Left renal cortex interstitium (tissue), 4 donors: Measurements from ENCODE around the gene ASCL2. TPM values are rescaled to one million over a fixed set of nuclear protein-coding genes. Genes with fewer than 3 reads are reported as not detected.

Experiments used
- DNase-seq, 4 donors: peaks; one replicate each; pipeline ENCODE4 v3.0.0-alpha.2; 2013; ENCODE audit warnings: low read depth in 4 of 4, low spot score in 2 of 4, missing footprints in 1 of 4
- polyA plus RNA-seq, 4 donors: library from polyadenylated mRNA; unstranded; fragments of 120-200 nt; gene quantifications; one replicate each; pipeline ENCODE4 v1.2.1, GENCODE V29; 2013; ENCODE audit not compliant: insufficient read length in 4 of 4

ASCL2 gene
- polyA plus RNA-seq, 4 donors, result 2.1 to 4.5 (median 3.6) TPM

DNA sequence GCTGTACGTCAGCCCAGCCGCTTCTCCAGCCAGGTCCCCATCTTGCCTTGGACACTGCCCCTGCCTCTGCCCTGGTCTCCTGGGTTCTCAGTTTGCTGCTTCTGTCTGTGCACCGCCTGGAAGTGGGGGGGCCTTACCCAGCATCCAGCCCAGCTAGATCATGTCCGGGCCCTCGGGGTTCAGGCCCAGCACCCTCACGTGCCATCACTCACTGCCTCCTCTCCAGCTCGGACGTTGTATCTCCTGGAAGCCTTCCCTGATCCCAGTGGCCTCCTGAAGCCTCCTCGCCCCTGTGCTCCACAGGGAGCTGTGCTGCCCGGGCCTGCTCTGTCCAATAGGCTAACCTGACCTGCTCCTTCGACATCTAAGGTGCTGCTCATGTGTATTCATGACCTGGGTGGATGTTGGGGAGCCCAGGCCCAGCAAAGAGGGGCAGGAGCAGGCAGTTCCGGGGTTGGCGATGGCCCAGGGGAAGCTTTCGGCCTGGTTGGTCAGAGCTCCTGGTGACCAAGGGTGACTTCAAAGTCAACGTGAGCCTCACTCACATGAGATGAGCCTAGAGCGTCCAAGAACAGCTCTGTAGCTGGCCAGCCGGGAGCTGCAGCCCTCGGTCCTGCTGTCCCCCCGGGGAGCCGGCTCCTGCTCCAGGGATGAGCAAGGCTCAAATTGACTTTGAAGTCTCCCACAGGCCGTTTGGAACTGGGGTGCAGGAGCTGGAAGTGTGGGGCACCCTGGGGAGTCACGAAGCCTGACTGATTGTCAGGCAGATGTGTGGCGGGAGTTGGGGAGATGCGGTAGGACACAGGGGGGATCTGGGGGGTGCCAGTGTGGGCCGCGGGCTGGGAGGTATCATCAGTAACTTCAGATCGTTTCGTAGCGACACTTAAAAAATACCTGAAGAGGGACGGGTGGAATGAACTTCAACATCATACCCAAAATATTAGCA is 5.2 kb upstream of the ASCL2 start:
- no peak for DNase-seq

DNA sequence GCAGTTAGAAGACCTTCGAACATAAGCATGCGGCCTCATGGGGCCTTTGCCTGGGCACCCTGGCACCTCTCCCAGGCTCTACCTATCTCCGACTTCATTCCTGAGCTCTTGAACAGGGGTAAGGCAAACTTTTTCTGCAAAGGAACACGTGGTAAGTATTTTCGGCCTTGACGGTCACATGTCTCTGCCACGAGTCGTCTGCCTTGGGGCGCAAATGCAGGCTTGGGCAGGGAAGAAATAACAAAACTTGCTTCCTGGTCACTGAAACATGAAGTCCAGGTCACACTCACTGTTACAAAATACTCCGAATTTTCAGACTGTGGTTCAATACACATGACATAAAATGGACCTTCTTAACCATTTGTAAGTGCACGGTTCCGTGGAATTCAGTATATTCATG is 3.4 kb upstream of the ASCL2 start:
- DNase-seq, result no peak

DNA sequence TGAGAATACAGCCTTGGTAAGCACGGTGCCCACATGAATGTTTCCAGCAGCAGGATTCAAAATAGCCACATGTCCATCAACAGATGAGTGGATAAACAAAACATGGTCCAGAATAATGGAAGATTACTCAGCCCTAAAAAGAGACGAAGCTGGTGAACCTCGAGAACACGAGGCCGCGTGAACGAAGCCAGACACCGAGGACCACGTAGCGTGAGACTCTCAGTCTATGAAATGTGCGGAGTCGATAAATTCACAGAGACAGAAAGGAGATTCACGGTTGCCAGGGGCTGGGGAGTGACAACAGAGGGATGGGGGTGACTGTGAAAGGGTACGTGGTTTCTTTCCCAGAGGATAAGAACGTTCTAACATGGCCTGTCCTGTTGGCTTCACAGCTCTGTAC is 2.9 kb upstream of the ASCL2 start:
- DNase-seq, result no peak

DNA sequence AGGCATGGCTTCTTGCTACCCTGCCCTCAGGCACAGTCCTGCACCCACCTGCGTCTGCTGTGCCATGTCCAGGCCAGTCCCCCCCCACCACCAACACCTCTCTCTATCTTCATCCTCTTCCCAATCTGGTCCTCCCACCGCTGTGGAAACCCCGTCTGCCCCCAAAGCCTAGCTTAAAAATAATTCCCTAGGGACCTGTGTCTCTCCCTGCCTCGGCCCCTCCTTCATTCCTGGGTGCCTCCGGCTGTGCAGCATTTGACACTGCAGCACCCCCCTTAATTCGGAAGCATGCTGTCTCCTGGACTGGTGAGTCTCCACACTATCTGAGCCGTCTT is 2.5 kb upstream of the ASCL2 start:
- no peak for DNase-seq

DNA sequence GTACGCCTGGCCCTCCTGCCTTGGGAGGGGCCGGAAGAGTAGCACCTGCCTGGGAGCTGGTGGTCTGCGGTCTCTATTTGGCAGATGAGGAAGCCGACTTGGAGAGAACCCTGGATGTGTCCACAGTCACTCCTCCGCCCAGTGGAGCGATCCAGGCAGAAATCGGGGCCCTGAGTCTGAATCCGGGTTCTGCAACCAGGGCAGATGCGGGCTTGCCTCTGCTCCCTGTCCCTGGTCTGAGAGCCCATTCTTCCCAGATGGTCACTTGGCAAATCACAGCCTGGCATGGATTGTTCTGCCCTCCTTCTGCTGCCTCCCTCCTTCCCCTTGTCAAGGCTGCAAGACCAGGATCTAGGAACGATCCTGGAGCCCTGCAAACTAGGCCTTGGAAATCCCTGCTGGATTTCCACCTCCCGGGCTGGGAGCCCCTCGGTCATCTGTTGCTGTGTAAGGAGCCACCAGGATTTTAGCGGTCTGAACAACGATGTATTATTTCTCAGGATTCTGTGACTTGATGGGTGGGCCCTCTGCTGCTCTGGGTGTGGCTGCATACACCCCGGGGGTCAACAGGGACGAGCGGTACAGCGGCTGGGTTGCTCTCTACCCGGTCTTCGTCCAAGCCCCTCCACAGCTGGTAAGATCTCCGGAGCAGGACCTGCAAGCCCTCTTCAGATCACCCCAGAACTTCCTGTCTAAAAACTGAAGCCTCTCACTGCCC is 2.0 kb upstream of the ASCL2 start:
- no peak for DNase-seq

DNA sequence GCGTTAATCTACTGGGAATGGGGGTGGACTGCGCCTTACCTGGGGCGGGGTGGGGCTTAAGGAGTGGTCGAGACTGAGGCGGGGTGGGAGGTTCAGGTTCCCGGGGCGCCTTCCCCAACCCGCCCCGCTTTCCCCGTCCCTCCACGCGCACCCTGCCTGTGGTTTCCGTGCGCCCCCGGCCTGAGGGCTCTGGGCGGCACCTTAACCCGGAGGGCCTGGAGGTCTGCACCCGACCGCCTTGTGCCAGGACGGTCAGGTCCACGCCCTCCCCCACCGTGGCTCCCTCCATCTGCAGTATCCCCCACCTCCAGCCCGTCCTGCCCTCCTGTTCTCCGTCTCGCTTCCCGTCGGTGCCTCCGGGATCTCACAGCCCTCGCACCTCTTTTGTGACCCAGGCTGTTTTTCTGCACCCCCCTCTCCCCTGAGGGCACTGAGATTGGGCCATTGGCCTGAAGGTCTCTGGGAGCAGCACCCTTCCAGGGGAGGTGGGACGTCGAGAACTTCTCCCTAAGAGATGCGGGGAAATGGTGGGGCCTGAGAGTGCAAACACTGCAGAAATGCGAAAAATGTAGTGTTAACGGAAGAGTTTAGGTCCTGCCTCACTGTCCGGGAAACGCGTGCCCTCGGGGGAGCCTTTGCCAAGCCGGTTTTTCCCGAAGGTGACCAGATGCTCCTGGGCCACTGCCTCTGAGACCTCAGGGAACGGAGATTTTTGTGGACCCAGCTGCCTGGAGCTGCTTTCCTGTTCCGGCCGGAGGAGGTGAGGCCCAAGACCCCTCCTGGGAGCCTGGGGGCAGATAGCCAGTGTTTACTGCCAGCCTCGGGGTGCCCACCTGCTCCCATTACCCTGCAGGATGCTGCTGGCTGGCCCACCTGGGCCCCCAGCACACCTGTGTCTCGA is 1.2 kb upstream of the ASCL2 start:
- no peak for DNase-seq

DNA sequence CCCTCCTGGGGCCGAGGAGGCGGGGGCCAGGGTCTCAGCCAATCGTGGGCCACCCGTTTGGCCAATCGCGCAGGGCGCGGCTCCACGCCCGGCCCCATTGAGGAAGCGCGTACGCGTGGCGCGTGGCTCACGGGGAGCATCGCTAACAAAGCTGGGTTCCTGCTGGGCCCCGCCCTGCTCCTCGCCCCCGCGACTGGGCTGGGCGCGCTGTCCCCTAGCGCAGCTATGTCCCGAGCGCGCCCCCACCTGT is 614 bp upstream of the ASCL2 start:
- no peak for DNase-seq

DNA sequence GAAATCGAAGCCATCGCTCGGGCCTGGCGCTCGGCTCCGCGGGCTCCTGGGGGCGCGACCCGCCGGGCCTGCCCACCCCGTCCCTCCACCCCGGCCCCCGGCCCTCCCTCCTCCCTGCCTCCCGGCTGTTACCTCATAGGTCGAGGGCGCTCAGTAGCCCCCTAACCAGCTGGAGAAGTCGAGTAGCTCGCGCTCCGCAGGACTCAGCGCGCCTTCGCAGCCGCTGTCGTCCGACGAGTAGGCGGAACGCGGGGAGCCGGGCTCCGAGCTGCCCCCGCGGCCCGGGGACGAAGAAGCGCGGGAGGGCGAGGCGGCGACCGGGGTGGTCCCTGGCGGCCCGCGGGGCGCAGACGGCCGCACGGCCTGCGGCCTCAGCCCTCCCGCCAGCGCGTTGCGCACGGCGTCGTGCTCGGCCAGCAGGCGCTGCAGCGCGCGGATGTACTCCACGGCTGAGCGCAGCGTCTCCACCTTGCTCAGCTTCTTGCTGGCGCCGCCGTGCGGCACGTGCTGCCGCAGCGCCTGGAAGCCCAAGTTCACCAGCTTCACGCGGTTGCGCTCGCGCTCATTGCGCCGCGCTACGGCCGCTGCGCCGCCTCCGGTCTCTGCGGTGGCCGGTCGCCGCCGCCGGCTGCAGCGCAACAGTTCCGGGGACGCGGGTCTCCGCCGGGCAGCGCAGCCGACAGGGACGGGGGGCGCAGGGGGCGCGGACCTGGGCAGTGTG is 627 bp downstream of the ASCL2 start:
- DNase-seq, result no peak

DNA sequence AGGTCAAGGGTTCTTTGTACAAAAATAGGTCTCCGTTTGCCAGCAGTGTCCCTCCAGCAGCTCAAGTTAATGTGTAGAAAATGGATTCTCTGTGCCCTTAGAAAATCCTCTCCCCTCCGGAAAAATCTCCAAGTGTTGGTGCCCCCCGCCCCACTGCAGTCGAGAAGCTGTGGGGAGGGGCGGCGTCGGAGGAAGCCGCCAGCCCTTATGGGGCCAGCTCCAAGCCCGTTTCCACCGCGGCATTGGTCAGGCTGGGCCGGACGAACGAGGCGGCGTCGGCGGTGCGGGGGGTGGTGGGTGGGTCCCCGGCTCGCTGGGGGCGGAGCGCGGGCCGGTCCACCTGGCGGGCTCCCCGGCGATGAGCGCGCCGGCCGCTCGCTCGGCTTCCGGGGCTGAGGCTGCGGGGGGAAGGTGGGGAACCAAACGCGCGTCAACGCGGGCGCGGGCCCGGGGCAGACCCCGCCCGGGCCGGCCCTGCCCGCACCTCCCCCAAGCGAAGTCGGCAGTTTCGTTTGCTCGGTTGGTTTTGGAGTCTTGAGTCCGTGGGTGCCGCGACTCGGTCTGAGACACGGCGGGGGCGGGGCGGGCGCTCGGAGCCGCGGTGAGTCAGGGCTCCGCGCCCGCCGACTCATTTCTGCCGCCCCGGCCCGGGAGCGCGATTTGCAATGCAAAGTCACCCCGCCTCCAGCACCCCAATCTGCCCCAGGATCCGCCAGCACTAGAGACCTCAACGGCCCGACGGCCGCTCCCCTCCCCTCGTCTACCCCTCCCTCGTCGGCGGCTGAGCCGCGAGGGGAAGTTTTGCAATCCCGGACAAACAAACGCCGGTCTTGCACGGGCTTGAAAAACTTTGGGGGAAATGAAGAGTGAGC is 1.4 kb downstream of the ASCL2 start:
- DNase-seq, result no peak

DNA sequence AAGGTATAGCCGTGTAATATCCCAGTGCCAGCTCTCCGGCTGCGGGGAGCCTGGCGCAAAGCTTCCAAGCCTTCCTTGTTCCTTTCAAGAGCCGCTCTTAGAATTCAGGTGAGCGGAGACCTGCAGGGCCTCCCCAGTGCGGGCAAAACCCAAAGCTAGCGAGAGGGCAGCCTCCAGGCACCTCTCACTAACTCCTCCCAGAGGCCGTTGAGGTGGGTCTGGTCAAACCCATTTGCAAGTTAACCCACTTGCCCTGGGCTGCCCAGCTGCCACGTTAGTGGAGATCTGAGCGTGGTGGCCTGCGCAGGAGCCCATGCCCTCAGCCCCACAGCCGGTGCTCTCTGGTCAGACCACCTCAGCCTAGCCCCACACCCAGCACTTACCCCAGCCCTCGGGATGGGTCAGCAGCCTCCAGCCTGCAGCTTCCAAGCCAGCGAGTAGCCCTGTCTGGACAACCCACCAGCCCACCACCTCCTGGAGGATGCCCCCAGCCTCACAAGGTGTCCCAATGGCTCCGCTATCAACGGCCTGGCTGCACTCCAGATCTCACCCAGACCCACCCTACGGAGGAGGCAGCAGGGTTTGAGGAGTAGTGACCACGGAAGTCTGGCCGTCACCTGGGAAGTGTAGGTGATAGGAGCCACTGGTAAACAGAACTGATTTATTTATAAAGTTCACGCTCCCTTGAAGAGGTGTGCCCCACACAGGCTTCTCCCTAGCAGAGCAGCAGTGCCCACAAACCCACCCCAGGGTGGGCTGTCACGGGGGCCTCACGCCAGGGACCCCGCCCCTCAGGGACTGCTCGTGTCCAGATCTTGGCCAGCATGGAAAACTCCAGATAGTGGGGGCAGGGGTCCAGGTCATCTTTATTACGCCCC is 2.3 kb downstream of the ASCL2 start:
- no peak for DNase-seq

DNA sequence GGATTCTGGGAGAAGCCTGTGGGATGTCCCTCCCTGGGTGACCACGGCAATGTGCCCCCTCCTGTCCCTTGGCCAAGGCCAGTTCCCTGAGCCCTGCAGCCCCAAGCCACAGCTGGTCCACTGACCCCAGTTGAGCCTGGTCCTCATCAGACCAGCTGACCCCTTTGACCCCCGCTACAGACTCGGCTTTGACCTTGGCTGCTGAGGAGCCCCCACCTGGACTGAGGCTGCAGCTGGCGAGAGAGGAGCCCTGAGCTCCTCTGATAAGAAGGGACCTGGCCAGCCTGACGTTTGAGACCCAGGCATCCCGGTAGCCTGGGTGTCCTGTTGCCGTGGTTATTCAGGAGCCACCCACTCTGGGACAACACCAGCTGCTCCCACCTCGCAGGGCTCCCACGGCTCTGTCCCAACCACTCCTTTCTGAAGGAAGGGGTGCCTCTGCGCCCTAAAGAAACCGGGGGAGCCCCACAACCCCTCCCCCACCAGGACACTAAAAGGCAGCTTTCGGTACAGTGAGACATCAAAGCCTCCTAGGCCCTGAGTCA is 3.0 kb downstream of the ASCL2 start:
- DNase-seq, result no peak

DNA sequence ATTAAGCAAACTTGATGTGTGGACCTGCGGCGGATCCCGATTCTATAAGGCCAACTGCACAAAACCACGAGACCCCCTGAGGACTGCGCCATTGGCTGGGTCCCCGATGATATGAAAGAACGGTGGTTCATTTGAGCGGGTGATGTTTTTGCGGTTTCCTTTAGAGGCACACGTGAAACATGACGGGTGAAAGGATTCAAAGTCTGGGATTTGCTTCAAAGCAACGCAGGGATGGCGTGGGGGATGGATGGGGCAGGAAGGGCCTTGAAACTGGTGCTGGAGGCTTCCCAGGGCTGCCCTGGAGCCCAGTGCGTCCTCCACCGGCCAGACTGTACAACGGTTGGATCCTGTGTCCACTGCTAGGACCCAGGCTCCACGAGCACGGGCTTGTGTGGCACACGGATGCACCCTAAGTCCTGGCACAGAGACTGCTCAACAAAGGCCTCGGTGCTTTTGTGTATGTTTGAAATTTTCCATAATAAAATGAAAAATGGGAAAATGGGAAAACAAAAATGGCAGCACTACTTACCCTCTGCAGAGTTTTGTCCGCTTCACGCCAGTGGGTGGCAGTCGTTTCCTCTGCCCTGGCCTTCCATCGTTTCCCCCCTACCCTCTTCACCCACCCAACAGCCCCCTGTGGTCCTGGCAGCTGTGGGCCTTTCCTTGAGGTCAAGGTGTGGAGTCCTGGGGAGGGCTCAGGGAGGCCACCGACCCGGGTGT is 3.6 kb downstream of the ASCL2 start:
- no peak for DNase-seq

DNA sequence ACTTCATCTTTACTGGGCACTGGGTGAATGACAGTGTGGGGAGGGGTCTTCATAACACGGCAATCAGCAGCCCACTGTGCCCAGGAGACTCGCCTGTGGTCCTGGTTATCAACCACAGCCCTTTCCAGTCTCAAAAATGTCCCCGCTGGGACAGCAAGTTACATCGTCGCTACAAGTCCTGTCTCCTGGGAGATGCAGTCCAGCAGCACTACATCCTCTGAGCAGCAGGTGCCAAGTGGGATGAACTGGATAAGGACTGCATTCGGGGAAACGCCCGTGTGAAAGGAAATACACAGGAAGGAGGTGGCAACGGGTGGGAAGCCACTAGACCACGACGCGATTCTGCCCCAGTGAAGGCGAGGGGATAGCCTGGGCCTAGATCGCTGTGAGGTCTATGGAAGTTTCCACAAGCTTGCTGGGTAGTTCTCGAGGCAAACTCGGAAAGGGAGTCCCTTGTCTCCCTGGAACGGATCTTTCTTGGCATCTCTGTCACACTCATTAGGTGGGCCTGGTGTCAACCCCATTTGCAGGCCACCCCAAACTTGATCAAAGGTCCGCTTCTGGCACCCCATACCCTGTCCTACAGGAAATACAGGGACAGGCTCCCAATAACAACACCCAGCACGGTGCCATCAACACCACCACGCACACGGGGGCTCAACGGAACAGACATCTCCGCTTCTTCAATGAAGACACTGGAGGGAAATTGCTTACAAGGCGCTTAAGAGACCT is 4.4 kb downstream of the ASCL2 start:
- DNase-seq, result no peak

DNA sequence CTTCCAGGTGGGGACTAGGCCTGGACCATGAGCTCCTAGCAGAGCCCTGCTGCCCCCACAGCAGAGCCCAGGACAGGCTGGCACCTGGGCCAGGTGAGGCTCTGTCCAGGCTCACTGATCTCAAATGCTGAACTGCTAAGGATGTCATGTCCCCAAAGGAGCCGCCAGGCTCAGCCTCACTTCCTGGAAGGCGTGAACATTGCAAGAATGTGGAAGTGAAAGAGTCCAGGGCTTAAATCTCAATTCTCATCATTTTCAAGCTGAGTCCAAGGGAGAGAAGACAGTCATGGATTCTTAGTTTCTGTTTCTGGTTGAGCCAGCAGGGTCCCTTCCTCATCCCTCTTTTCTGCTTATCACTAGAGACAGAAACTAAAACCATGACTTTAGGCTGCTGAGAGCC is 5.0 kb downstream of the ASCL2 start:
- no peak for DNase-seq

DNA sequence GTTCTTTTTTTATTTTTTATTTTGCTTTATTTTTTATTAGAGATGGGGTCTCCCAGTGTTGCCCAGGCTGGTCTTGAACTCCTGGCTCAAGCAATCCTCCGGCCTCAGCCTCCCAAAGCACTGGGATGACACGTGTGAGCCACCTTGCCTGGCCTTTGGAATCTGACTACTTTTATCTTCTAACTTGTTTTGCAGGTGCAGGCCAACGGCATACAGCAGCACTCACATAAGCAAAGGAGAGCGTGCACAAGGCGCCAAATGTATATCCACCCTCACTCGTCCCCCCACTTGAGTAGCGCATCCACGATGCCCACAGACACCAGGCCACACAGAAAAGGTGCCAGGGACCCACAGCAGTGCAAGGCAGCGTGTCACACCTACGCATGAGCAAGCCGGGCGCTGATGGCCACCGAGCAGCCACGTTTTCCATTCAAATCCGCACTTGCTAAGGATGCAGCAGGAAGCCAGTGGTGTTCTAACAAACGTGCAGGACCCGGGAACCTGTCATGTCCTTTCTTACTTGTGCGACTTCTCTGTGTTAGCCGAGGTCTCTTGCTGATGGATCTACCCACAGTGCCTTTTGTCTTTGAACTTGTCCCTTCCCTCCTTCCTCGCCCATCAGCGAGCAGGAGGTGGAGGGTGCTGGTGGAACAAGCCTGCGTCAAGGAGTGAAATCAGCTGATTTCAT is 5.9 kb downstream of the ASCL2 start:
- no peak for DNase-seq

DNA sequence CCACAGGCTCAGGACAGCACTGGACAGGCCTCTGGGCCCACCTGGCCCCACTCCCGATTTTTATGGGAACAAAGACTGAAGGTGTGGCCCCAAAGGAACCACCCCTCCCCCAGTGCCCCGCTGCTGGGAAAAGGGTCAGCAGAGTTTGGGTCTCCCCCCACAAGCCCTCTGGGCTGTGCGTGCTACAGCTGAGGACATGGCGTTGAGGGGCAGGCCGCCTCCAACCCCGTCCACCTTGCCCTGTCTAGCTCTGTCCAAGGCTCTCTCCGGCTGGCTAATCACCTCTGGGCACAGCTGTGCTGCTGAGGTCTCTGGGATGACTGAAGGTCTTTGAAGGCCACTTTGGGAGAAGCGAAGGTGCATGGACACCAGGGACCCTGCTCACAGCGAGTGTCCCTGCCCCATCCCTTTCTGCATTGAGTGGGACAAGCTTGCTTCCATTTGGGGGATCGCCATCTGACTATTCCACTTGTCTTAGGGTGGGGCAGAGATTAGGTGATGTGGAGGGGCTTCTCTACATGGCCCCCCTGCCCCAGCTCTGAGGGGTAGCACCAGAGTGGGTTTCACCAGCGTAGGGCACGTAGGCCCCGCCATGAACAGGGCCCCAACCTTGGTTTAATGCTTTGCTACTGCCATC is 6.5 kb downstream of the ASCL2 start:
- DNase-seq, result no peak
